DMS 273 treated with DMSO at 0.1 percent for 48 hours (cell line): ENCODE data around the gene MPRIP.
"Not testable (repeated sequence)": the region's sequence is repeated elsewhere in the genome, so short reads cannot be mapped to it uniquely, and the experiment has no call there.

Experiments used
- DNase-seq: peaks from one replicate; lab custom pipeline; 2025; lab: John Stamatoyannopoulos, UW

MPRIP gene

DNA sequence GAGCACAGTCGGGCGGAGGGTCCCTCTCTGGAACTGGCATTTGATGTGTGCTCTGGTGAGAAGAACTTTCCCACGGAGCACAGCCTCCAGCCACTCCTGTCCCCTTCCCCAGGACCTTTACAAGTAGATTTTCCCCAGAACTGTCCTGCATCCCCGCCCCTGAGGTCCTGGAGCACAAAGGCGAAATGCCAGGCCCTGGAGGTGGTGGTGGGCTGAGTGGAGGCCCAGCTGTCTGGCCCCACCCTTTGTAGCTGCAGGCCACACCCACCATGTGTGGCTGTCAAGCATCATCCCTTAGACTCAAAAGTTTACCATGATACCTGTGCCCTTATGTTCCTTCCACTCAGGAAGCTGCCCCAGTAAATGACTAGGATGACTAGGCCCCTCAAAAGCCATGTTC is 126.1 kb downstream of the MPRIP start:
- DNase-seq: no peak

DNA sequence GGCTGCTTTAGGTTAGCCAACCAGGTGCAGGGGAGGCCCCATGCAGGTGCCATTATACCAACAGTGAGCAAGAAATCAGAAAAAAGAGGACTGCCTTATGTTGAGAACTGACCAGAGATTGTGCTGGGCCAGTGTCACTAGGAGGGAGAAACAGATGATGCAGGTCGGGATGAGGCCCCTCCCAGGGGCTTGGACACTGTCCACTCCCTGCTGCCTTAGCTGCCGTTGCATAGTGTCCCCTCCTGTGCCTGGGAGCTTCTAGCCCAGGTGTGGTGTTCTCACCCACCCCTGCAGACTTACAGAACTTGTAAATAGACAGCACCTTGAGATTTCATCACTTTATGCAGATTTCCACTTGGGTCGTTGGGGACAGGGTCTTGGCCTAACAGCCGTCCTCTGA is 127.1 kb downstream of the MPRIP start:
- DNase-seq: no peak

DNA sequence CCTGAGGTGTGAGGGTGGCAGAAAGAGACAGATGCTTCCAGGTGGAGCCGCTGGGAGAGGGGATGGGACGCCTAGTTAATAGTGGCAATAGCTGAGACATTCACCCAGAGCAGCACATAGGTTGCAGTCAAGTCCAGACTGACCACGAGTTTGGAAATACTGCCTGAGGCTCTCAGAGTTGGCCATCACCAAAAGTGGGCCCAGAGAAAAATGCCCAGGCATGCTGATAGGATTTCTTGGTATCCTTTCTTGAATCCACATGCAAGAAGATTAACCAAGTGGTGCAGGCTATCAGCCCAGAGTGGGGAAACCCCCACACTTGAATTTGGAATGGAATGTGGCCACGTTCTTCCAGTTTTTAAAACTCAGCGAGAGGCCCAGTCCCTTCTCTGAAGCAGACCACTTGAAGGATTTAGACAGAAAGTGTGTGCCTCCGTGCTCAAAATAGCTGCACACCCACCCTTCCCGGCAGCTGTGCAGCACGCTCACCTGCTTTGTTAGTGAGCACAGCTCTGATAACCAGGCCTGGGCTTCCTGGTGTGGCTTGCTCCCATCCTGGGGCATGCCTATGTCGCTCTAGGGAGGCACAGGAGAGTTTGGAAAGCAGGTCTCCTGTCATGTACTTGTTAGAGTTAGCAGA is 128.2 kb downstream of the MPRIP start:
- no peak for DNase-seq

DNA sequence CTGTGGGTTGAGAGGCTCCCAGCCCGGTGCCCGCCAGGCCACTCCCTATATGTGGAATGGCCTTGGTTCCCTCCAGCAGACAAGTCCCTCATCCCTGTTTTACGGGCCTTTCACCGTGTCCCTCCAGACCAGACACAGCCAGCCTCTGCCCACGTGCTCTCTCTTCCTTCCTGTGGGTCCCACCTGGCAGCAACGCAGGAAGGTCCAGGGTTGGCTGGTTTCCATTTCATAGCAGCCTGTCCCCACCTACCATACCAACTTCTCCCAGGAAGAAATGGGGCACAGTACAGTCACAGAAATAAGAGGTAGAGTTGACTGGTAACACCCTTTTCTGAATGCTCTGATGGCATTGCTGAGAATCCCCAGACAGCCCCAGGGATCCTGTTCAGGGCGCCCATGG is 128.9 kb downstream of the MPRIP start:
- no peak for DNase-seq

DNA sequence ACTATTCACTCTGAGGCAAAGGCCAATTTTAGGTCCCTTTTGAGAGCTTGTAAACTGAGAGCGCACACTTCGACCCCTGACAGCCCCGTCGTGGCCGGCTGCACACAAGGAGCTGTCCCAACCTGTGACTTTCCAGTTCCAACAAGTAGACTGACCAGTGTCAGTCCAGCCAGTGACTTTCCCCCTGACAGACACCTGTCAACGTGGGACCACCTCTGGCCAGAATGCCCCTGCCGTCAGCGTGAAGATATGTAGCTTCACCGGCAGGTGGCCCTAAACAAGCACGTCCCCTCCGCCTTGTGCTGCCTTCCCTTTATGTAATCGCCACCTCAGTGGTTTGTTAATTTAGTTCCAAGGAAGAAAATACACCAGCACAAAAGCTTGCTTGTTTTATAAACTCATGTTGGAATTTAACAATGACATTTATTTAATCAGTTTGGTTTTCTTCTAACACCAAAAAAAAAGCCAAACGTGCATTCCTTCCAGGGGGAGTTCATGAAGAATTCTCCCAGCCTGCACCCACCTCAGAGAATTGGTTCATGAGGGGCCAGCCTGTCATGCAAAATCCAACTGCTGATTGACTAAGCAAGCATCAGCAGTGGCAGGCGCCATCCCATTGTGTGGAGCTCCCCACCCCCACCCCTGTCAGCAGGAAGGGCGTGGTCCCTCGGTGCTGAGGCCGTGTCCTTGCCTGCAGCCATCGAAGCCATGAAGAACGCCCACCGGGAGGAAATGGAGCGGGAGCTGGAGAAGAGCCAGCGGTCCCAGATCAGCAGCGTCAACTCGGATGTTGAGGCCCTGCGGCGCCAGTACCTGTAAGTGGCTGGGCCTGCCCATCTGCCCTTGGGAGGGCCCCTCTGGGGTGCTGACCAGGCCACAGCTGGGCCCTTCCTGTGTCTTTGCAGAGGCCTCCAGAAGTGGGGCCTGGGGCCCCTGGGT is 130.0 kb downstream of the MPRIP start:
- no peak for DNase-seq

DNA sequence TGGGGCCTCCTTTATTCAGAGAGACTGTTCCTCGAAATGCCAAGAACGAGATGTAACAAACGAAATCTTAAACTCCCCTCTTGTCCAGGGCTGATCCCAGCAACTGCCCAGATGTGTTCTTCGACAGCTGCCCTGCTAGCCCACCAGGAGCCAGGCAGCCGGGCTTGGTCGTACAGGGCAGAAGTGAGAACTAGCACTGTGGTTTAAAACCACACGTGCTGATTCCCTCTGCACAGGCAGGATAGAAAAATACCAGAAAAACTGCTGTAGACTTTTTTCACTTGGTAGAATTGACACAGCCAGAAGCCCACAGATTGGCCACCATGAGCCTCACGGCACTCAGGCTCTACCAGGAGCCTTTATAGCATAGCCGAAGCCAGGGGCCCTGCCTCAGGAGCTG is 130.7 kb downstream of the MPRIP start:
- no peak for DNase-seq

DNA sequence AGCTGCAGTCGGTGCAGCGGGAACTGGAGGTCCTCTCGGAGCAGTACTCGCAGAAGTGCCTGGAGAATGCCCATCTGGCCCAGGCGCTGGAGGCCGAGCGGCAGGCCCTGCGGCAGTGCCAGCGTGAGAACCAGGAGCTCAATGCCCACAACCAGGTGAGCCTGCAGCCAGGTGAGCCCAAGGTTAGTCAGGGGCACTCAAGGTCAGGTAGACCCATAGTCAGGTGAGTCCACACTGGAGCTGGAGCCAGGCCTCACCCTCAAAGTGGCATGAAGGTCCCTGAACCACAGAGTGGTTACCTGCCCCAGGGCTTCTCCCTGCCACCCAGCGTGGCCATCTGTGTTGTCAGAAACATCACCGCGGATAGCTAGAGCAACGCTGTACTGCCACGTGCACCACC is 131.7 kb downstream of the MPRIP start:
- no peak for DNase-seq

DNA sequence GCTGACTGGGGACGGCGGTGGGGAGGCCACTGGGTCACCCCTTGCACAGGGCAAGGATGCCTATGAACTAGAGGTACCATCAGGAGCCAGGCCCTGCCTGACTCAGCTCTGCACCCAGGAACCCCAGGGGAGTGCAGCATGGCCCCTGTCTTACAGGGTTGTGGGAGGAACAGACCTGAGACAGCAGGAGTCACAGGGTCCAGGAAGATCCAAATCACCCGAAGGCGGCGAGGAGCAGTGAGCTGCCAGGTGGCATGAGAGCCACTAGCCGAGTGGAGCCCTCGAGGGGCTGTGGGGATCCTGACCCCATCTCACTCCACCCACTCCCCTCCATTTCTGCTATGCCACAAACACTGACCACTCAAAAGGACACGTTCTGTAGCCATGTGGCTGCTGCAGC is 133.1 kb downstream of the MPRIP start:
- no peak for DNase-seq

DNA sequence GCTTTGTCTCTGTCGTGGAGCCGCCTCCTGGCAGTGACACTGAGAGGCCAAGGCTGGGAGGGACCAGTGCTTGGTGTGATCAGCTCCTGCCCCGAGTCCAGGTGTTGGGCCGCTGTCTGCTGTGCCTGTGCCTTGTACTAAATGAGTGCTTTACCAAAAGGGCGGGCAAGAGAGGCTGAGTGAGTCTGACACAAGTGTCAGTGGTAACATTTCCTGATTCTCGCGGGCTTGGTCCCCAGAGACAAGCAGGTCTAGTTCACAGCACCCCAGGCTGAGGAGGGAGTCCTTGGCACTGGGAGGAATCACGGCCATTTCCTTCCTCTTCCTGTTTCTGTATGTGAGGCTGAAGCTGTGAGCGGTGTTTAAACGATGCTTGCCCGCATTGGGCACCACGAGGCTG is 133.7 kb downstream of the MPRIP start:
- DNase-seq: no peak

DNA sequence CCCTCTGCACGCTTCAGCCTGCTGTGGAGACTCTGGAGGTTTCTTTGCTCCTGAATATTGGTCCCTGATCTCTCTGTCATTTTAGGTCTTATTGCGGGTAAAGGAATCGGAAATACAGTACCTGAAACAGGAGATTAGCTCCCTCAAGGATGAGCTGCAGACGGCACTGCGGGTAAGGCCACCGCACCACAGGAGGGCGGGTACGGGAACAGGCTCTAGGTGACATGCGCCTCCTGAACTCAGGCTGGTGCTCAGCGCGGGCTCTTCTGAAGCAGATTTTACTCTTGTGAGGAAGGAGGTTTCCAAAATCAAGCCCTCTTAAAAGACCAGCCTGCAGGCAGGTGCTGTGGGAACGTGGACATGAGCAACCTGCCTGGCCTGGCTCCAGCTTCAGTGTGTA is 134.1 kb downstream of the MPRIP start:
- DNase-seq: no peak

DNA sequence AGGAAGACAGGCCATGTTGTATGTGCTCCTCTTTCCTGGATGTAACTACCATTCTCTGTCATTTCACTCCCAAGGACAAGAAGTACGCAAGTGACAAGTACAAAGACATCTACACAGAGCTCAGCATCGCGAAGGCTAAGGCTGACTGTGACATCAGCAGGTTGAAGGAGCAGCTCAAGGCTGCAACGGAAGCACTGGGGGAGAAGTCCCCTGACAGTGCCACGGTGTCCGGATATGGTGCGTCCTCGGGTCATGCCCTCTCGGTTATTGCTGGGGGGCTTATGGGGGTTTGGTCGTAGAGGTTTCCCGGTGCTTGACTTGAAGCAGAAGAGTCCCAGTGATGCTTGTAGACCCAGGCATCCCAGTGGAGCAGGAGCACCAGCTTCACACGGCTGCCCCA is 134.9 kb downstream of the MPRIP start:
- DNase-seq: no peak

DNA sequence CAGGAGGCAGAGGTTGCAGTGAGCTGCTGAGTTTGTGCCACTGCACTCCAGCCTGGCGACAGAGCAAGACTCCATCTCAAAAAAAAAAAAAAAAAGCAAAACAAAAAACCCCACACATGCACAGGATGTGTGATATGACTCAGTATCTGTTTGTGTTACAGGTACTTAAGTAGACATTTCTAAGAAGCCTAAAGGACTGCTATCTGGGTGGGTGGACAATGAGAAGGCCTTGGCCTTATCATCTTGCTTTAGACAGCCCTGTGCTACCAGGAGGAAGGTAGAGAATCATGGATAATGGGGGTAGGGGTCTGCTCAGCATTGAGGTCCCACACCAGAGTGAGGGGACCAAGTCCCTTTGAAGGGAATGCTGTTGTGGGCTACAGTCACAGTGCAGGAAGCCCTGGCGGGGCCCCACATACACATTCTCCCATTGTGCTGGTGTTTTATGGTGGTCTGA is 137.1 kb downstream of the MPRIP start:
- DNase-seq: no peak

DNA sequence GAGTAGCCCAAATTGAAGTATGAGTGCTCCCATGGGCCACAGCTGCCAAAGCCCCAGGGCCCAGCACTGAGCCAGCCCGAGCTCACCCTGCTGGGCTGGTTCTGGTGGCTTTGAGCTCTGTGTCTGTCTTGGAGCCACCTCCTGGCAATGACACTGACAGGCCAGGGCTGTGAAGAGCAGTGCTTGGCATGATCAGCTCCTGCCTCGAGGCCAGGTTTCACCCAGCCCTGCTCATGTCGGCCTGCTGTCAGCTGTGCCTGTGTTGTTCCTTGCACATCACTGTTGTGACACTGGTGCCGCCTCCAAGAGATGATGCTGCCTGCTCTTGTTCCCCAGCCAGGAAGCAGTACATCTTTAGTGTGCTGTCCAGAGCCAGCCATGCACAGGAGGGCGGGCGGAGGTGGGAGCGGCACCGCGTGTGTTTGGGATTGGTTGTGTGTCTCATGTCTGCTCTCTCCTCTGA is 137.9 kb downstream of the MPRIP start:
- no peak for DNase-seq

DNA sequence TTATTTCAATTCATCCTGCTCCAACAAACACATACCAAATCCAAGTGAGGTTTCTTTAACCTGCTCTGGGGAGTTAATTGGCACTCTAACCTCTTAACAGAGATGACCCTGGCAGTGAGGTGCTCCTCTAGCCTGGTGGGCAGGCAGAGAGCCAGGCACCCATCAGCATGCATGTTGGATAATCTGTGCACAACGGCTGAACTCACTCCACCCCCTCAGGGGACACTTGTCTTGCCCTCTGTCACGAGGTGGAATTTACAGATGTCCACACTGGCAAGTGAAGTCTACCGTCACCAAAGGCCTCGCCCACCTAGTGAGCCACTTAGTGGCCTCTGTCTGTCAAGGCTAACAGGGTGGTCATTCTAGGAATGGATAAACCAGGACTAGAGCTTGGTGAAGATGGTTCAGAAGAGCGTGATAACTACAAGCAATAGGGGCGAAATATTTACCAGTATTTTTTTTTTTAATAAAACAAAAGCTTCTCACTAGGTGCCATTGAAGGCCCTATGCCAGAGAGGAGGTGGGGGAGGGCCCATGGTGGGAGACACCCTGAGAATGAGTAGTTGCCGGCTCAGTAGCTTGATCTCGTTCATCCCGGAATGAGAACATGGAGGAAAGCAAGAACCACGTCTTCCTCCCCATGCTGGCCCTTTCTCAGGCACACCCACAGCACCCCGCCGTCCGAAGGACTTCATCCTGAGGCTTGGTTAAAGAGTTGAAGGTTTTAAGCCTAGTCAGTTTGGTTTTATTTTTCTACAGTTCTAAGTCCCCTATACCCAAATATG is 138.7 kb downstream of the MPRIP start:
- no peak for DNase-seq

DNA sequence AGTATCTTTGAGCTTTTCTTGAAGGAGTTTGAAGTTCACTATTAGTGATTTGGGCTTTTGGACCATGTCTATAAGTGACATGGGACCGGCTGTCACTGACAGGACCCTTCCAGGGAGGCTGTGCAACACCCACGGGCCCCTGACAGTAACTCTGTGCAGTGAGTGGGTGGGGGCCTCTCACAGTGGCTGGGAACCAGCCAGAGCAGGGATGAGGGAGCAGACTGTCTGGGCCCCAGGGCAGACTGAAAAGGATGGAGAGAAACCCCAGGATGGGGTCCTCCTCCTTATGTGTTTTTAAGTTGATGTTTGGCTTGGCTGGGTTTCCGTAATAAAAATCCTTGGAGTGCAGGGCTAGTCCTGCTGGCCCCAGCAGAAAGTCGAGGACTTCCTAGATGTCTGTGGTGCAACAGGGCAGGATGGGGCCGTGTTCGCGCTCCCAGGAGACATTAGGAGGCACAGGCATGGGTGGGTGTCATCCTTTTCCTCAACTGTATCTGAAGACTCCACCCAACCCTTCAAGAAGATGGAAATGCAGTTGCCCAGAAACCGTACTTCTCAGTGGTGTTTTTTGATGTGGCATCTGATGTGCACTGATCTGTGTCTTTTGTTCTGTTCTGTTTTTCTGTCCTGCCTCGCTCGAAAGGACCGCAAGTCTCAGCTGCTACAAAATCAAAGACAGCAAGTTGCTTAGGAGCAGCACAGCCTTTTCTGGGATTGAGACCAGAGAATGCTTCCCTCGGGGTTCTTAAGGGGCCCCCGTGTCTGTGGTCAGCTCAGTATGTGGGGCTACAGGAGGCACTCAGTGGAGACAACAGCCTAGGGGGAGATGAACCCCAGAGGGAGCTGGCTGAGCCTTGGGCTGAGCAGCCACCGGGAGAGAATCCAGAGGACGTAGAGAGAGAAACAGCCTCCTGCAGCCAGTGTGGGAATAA is 139.7 kb downstream of the MPRIP start:
- DNase-seq: no peak

DNA sequence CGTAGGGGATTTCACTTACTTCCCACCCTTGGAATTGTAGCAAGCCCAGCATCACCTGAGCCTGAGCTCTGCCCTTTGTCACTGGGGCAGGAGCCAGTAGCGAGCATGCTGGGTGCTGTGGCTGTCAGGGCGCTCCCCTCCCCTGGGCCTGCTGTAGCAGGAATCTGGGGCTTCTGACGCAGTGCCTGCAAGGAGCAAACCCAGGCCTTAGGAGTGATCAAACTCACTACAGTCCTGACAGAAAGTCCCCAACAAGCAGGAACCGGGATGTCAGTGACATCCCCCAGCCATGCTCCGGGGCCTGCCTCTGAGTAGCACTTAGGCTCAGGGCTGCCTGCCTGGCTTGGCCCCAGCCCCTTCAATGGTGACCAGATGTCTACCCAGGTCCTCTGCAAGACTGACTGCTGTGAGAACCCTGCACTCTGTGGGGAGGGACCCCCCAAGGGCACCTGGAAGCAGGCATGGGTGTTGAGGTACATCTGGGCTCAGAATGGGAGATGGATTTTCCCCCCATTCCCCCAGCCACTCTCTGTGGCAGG is 140.4 kb downstream of the MPRIP start:
- no peak for DNase-seq

DNA sequence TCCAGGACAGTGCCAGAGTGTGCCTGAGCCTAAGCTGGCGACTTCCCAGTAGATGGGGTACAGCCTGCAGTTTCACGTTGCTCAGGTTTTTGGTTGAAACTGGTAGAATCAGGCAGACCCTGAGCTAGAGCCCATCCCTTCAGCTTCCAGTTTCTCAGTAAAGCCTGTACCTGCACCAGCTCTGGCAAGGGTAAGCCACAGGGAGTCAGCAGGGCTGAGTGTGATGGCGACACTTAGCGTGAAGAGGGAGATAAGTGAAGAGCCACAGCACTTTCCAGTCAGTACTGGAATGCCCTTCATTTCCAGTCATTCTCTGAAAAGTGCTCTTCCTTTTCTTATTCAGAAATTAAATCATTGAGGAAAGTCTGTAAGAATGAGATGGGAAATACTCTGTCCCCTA is 141.5 kb downstream of the MPRIP start:
- no peak for DNase-seq

DNA sequence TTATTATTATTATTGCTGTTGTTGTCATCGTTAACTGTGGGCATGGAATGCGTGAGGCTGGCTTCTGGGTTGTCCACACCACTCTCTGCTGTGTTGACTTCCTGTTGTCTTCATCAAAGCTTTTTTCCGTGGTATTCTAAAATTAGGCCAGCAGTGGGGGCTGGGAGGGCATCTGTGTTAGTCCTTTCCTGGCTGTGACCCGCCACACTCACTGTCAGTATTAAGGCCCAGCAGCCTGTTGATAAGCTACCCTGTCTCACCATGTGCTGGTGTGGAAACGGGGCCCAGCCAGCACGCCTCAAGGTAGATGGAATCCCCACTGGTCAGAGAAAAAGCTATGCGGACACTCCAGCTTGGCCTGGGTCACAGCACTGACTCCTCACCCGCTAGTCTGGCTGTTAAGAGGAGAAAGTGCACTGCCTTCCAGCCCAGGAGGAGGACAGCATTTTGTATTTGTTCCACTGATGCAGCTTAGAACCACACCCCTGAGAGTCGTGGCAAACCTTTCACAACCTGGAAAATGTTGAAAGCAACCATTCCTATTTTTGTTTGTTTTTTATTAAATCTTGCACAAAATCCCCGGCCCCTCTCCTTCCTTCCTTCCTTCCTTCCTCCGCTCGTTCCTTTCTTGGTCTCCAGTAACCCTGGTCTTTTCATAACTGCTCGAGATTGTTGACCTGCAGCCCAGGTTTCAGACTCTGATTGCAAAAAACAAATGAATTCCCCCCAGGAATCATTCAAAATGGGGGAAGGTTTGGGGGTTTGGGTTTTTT is 142.9 kb downstream of the MPRIP start:
- DNase-seq: not testable (repeated sequence)

DNA sequence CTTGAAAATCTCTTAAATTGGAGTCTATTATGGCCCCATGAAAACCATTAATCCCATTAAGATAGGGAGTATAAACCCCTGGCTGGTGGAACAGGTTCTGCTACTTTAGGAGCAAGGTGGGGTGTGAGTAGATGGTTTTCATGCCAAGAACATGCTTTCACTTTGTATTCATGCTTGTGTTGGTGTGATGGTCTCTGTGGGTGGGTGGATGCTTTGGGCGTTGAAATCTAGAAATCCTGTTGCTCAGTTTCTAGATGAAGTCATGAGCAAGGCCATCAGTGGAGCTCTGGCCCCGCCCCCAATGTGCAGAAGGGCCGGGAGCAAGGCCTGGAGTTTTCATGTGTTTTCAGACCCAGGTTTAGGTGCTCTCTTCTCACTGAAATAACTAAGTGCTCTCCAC is 143.8 kb downstream of the MPRIP start:
- no peak for DNase-seq
